Bronchial epithelial cell (primary cell): ENCODE results near the gene SPNS2. TPM values are rescaled to one million over a fixed set of nuclear protein-coding genes. Genes with fewer than 3 reads are reported as not detected.

Experiments
- DNase-seq: peaks from one replicate; pipeline ENCODE4 v3.0.0-alpha.2; 2010; ENCODE audit warnings: low read depth
- FAIRE-seq: peaks from 2 replicates; lab custom pipeline; 2011; peaks lifted over from hg19 to GRCh38; lab: Jason Lieb, UNC
- H3K27me3 ChIP-seq: 2 replicates; pipeline ENCODE4 v1.5.1; 2011; ENCODE audit warnings: low read length; ENCODE audit not compliant: control insufficient read depth, insufficient read depth
- H3K36me3 ChIP-seq: 2 replicates; pipeline ENCODE4 v1.5.1; 2011; ENCODE audit warnings: low read length; ENCODE audit not compliant: control insufficient read depth, insufficient read depth
- H3K4me3 ChIP-seq: 2 replicates; pipeline ENCODE4 v1.5.1; 2011; ENCODE audit warnings: mild to moderate bottlenecking, low read depth, low read length, control low read depth
- total RNA-seq: library from RNA; depleted of rRNA; stranded (reverse); fragments of >200 nt; gene quantifications from 2 replicates; pipeline ENCODE4 v1.2.1, GENCODE V29; 2014
- TF ChIP-seq, protein P1 (sequence below): IDR thresholded peaks from 2 replicates; pipeline ENCODE4 v1.5.1; 2011; ENCODE audit warnings: mild to moderate bottlenecking, moderate library complexity, low read length, control low read depth, inconsistent platforms; ENCODE audit not compliant: insufficient read depth, severe bottlenecking

Gene SPNS2
- total RNA-seq, 1 donor from 2014 or later, result 3.9 TPM

- H3K36me3 ChIP-seq, result peaks cover 38% of the 10 kb centered on the region
- no peaks in the 10 kb centered on the region for H3K27me3 ChIP-seq
- TF ChIP-seq, protein P1, sequence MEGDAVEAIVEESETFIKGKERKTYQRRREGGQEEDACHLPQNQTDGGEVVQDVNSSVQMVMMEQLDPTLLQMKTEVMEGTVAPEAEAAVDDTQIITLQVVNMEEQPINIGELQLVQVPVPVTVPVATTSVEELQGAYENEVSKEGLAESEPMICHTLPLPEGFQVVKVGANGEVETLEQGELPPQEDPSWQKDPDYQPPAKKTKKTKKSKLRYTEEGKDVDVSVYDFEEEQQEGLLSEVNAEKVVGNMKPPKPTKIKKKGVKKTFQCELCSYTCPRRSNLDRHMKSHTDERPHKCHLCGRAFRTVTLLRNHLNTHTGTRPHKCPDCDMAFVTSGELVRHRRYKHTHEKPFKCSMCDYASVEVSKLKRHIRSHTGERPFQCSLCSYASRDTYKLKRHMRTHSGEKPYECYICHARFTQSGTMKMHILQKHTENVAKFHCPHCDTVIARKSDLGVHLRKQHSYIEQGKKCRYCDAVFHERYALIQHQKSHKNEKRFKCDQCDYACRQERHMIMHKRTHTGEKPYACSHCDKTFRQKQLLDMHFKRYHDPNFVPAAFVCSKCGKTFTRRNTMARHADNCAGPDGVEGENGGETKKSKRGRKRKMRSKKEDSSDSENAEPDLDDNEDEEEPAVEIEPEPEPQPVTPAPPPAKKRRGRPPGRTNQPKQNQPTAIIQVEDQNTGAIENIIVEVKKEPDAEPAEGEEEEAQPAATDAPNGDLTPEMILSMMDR, result no peak
- no peak overlapping the region for H3K4me3 ChIP-seq
- FAIRE-seq (no peak), DNase-seq (no peak)
These were observed 42.8 kb downstream of the SPNS2 start for GRCh38 chr17:4541328-4542002.

DNA sequence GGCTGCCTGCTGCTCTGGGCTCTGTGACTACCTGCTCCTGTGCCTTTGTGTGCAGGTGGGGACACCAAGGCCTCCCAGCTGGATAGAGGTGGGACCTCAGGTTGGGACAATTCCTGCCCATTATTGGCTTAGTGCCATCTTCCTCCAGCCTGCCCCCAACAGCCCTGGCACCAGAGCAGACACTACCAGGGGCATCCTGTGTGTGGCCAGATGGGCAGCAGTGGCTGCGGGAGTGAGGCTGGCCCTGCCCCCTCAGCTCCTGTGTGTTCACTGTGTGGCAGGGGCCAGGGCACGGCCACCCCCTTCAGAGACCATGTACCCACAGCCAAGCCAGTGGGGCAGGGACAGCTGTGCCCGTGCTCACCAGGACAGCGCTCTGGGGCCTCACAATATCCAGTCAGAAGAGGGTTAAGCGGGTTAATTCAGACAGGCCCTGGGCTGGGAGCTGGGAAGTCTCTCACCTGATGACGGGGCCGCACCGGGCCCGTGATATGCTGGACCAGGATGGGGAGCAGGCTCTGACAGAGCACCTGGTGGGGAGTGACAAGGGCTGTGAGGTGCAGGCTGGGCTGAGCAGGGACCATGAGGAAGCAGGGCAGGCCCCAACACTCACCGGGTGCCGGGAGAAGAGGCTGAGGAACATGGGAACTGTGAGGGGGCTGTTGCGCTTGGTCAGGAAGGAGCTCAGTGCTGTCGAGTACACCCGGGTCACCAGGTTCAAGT lies 43.5 kb downstream of the SPNS2 start:
- no peak for FAIRE-seq
- DNase-seq, result no peak
- Histone ChIP-seq H3K4me3 (no peak overlapping the region), H3K27me3 (no peaks in the 10 kb centered on the region), H3K36me3 (peaks cover 42% of the 10 kb centered on the region)
- TF ChIP-seq, protein P1, result no peak

- H3K4me3 ChIP-seq, result no peak overlapping the region
- DNase-seq (no peak), FAIRE-seq (no peak)
- TF ChIP-seq, protein P1, result no peak
- no peaks in the 10 kb centered on the region for H3K27me3 ChIP-seq
- H3K36me3 ChIP-seq, result peaks cover 43% of the 10 kb centered on the region
These were observed 44.1 kb downstream of the SPNS2 start for GRCh38 chr17:4542726-4543191.

- TF ChIP-seq, protein P1, result no peak
- H3K4me3 ChIP-seq, result no peak overlapping the region
- H3K27me3 ChIP-seq, result no peaks in the 10 kb centered on the region
- FAIRE-seq (no peak), DNase-seq (no peak)
- peaks cover 47% of the 10 kb centered on the region for H3K36me3 ChIP-seq
These were observed 44.9 kb downstream of the SPNS2 start for GRCh38 chr17:4543557-4544026.

GRCh38 chr17:4544135-4544950 lies 45.7 kb downstream of the SPNS2 start:
- TF ChIP-seq, protein P1, result no peak
- peaks cover 52% of the 10 kb centered on the region for H3K36me3 ChIP-seq
- FAIRE-seq (no peak), DNase-seq (no peak)
- no peaks in the 10 kb centered on the region for H3K27me3 ChIP-seq
- H3K4me3 ChIP-seq, result no peak overlapping the region
